Ovary (tissue), 9 donors: ENCODE results near the gene GALC. TPM values are rescaled to one million over a fixed set of nuclear protein-coding genes. Genes with fewer than 3 reads are reported as not detected.
A peak's percentile ranks its signal among the peaks of the same experiment; 100 is the strongest.

Source experiments
- DNase-seq, 5 donors: peaks; one replicate each; pipeline ENCODE4 v3.0.0-alpha.2; 2019 to 2020
- H3K27ac ChIP-seq, 2 donors: fragments of 200-600 bp; one replicate each; pipeline versions ENCODE4 v1.5.1 to v1.8.0; 2019 to 2022
- H3K27me3 ChIP-seq: fragments of 200-600 bp; one replicate; pipeline ENCODE4 v1.8.0; 2022
- H3K36me3 ChIP-seq: fragments of 200-600 bp; sonication (generic); one replicate; pipeline ENCODE4 v1.5.1; 2019
- H3K4me1 ChIP-seq: one replicate; pipeline ENCODE4 v1.8.1; 2013; ENCODE audit warnings: mild to moderate bottlenecking, moderate library complexity; ENCODE audit not compliant: insufficient read depth
- H3K4me3 ChIP-seq: fragments of 200-600 bp; sonication (generic); one replicate; pipeline ENCODE4 v1.5.1; 2017
- H3K9me3 ChIP-seq, 2 donors: fragments of 200-600 bp in 1 of 2; sonication (generic) in 1 of 2; one replicate each; pipeline versions ENCODE4 v1.5.1 to v1.8.1; 2013 to 2019; ENCODE audit warnings: mild to moderate bottlenecking in 1 of 2, moderate library complexity in 1 of 2
- CTCF ChIP-seq, 3 donors: fragments of 450-650 bp in 2 of 3; fragments of 200-600 bp in 1 of 3; IDR thresholded peaks; one replicate each; pipeline versions ENCODE4 v1.5.1 to v1.8.0; 2016 to 2022; ENCODE audit warnings: antibody characterized with exemption in 3 of 3, mild to moderate bottlenecking in 1 of 3
- EP300 ChIP-seq: sonication (generic); formaldehyde crosslinking; IDR thresholded peaks from one replicate; pipeline ENCODE4 v1.6.1; 2017; ENCODE audit warnings: antibody characterized with exemption
- POLR2A ChIP-seq: fragments of 450-650 bp; IDR thresholded peaks from one replicate; pipeline ENCODE4 v1.6.1; 2017; ENCODE audit warnings: antibody characterized with exemption, mild to moderate bottlenecking, moderate library complexity
- WGBS, 3 donors: extraction: QIAGEN DNeasy Blood & Tissue Kit in 1 of 3; methylation state at CpG; one replicate each; pipeline versions ENCODE4 v1.1.5 to v1.1.7; 2013 to 2017; 5-methylcytosine and 5-hydroxymethylcytosine counted together
- intact Hi-C, 4 donors: fragments of 100-400 bp; cut with DNase I; formaldehyde crosslinking; loops; one replicate each; pipeline versions ENCODE4 v1.11.0 to v1.15.1; 2022 to 2023
- polyA plus RNA-seq, 2 donors: library from polyadenylated mRNA; stranded (reverse); fragments of 200-250 nt in 1 of 2; fragments of 350-450 nt in 1 of 2; fragmentation: Illumina TruSeq in 1 of 2; extraction: RNeasy Lipid Tissue Mini Kit (QIAGEN cat#74804) in 1 of 2; gene quantifications; one replicate each; pipeline ENCODE4 v1.2.3, GENCODE V29; 2013 to 2014
- total RNA-seq, 7 donors: library from RNA; depleted of rRNA in 2 of 7; stranded (reverse); fragments of >200 nt in 2 of 7; fragmentation: NEBNext Ultra II Directional in 3 of 7; extraction: Animal tissue kit (Norgen Biotek cat#: 25700) in 3 of 7; gene quantifications; one replicate each; pipeline versions ENCODE4 v1.1.0 to v1.2.4, GENCODE V29; 2016 to 2023
- donor health status: DM: no; HTN: no; CAD: no; lungs with moderate emphysema.
- donor health status: DM: no; HTN: no; CAD: no.
- donor health status: Bipolar disorder and iron deficiency.
- donor health status: DM: yes; HTN: yes; CAD: no.
- donor health status: DM: no; HTN: no; CAD: no.
- donor health status: DM: yes; HTN: yes; CAD: no.

The GALC gene
- total and polyA plus RNA-seq, 9 donors = 12.4 to 63.4 (median 22.7) TPM

GRCh38 chr14:88017535-88017934 lies 24.6 kb upstream of the GALC start:
- Histone ChIP-seq H3K4me3 (no peak overlapping the region), H3K27ac (no peak overlapping the region), H3K36me3 (no peaks in the 10 kb centered on the region), H3K27me3 (no peaks in the 10 kb centered on the region), H3K4me1 (no peaks in the 10 kb centered on the region), H3K9me3 (no peaks in the 10 kb centered on the region)
- no peak for TF ChIP-seq POLR2A
- no peak for TF ChIP-seq CTCF (IDR thresholded peaks at IDR 0.05)
- no peak for TF ChIP-seq EP300
- intact Hi-C loops = no loop called here
- 46 to 96% (median 90%) methylated on average over 2 of the region's 2 CpGs for WGBS, 3 donors
- no peak for DNase-seq

GRCh38 chr14:88016768-88017167 lies 23.8 kb upstream of the GALC start:
- intact Hi-C loops = no loop called here
- no peak overlapping the region for H3K27ac ChIP-seq
- no peaks in the 10 kb centered on the region for H3K9me3 ChIP-seq

GRCh38 chr14:88013750-88014349 lies 20.9 kb upstream of the GALC start:
- peak; percentile 38 to 75 (median 73) for TF ChIP-seq CTCF (IDR thresholded peaks at IDR 0.05)
- no peak for TF ChIP-seq POLR2A
- peak; percentile 46 to 66 (median 51) for DNase-seq
- H3K27me3 ChIP-seq = no peaks in the 10 kb centered on the region
- intact Hi-C loops = no loop called here
- no peaks in the 10 kb centered on the region for H3K36me3 ChIP-seq
- H3K27ac ChIP-seq = no peak overlapping the region
- no peaks in the 10 kb centered on the region for H3K4me1 ChIP-seq
- WGBS, 3 donors = 2 to 6% (median 3%) methylated on average over 7 of the region's 7 CpGs
- H3K9me3 ChIP-seq = no peaks in the 10 kb centered on the region
- no peak overlapping the region for H3K4me3 ChIP-seq

More at GRCh38 chr14:88016768-88017167, 23.8 kb upstream of the GALC start:
- no peak for DNase-seq
- no peak overlapping the region for H3K4me3 ChIP-seq
- TF ChIP-seq POLR2A = no peak
- TF ChIP-seq CTCF (IDR thresholded peaks at IDR 0.05) = no peak
- no peak for TF ChIP-seq EP300
- H3K36me3 ChIP-seq = no peaks in the 10 kb centered on the region
- no peaks in the 10 kb centered on the region for H3K27me3 ChIP-seq
- 92 to 96% (median 94%) methylated on average over 2 of the region's 2 CpGs for WGBS, 3 donors
- H3K4me1 ChIP-seq = no peaks in the 10 kb centered on the region

- 81 to 85% (median 85%) methylated on average over 5 of the region's 5 CpGs for WGBS, 3 donors
- H3K36me3 ChIP-seq = no peaks in the 10 kb centered on the region
- H3K9me3 ChIP-seq = no peaks in the 10 kb centered on the region
- no peak overlapping the region for H3K27ac ChIP-seq
- no peak for TF ChIP-seq POLR2A
- TF ChIP-seq EP300 = no peak
- no peak for TF ChIP-seq CTCF (IDR thresholded peaks at IDR 0.05)
- H3K4me1 ChIP-seq = no peaks in the 10 kb centered on the region
- intact Hi-C loops = no loop called here
- H3K4me3 ChIP-seq = no peak overlapping the region
- no peaks in the 10 kb centered on the region for H3K27me3 ChIP-seq
- DNase-seq = no peak
Observed at GRCh38 chr14:88012495-88012894, 19.5 kb upstream of the GALC start.
